GM19025 (cell line): Measurements from ENCODE around the gene HDHD3.
"Not testable (repeated sequence)": the region's sequence is repeated elsewhere in the genome, so short reads cannot be mapped to it uniquely, and the experiment has no call there.

Source experiments
- ATAC-seq: cut with Tn5 transposase; IDR thresholded peaks from one replicate; pipeline ENCODE4 v1.9.1; 2021; ENCODE audit warnings: mild to moderate bottlenecking, low read depth, moderate library complexity; ENCODE audit not compliant: unreplicated experiment

The HDHD3 gene

GRCh38 chr9:113368348-113368981 is 8.3 kb downstream of the HDHD3 start:
- ATAC-seq, result no peak

- not testable (repeated sequence) for ATAC-seq
Observed at GRCh38 chr9:113365652-113366051, 11.1 kb downstream of the HDHD3 start.

GRCh38 chr9:113364951-113365350 is 11.8 kb downstream of the HDHD3 start:
- ATAC-seq, result no peak

- ATAC-seq, result no peak
Observed at GRCh38 chr9:113363336-113363735, 13.4 kb downstream of the HDHD3 start.

GRCh38 chr9:113361304-113362018 is 15.3 kb downstream of the HDHD3 start:
- ATAC-seq, result no peak

GRCh38 chr9:113360242-113360842 is 16.4 kb downstream of the HDHD3 start:
- ATAC-seq, result no peak

- no peak for ATAC-seq
Observed at GRCh38 chr9:113359385-113359784, 17.4 kb downstream of the HDHD3 start.

- no peak for ATAC-seq
Observed at GRCh38 chr9:113356686-113357292, 20.0 kb downstream of the HDHD3 start.

GRCh38 chr9:113355040-113355596 is 21.7 kb downstream of the HDHD3 start:
- ATAC-seq, result no peak

GRCh38 chr9:113352411-113352810 is 24.4 kb downstream of the HDHD3 start:
- ATAC-seq, result no peak

- ATAC-seq, result no peak
Observed at GRCh38 chr9:113352006-113352405, 24.8 kb downstream of the HDHD3 start.

- ATAC-seq, result no peak
Observed at GRCh38 chr9:113350937-113351336, 25.8 kb downstream of the HDHD3 start.

- no peak for ATAC-seq
Observed at GRCh38 chr9:113350107-113350661, 26.6 kb downstream of the HDHD3 start.

GRCh38 chr9:113349445-113350094 is 27.2 kb downstream of the HDHD3 start, which contains the start of gene BSPRY:
Gene BSPRY (plus strand): TSS chr9:113349541. CDS start chr9:113349580, 39 bp downstream.
- peak; percentile 37 for ATAC-seq

- ATAC-seq, result no peak
Observed at GRCh38 chr9:113349066-113349444, 27.7 kb downstream of the HDHD3 start.

GRCh38 chr9:113348437-113348836 is 28.3 kb downstream of the HDHD3 start:
- no peak for ATAC-seq

GRCh38 chr9:113345671-113346070 is 31.1 kb downstream of the HDHD3 start:
- ATAC-seq, result no peak

- no peak for ATAC-seq
Observed at GRCh38 chr9:113345190-113345589, 31.6 kb downstream of the HDHD3 start.

- no peak for ATAC-seq
Observed at GRCh38 chr9:113343732-113344231, 33.0 kb downstream of the HDHD3 start.
